Activated CD4-positive, alpha-beta T cell treated with anti-CD3 and anti-CD28 coated beads, Interleukin-2, amount 10 ng/mL, durations not matched to agents 7 days and 5 days (primary cell): Measurements from ENCODE around the gene TNFRSF12A. TPM values are rescaled to one million over a fixed set of nuclear protein-coding genes. Genes with fewer than 3 reads are reported as not detected.

ENCODE experiments used
- CTCF ChIA-PET: fragments of 350-600 bp; sonication (Branson Sonifier 250); formaldehyde crosslinking; loops from one replicate; lab custom pipeline; 2021; ENCODE audit warnings: antibody characterized with exemption; lab: Charles Lee
- POLR2A ChIA-PET: fragments of 350-600 bp; sonication (Branson Sonifier 250); formaldehyde crosslinking; loops from one replicate; lab custom pipeline; 2021; ENCODE audit warnings: antibody characterized with exemption; lab: Charles Lee
- DNase-seq: peaks from one replicate; pipeline ENCODE4 v3.0.0-alpha.2; 2020
- H3K27ac Mint-ChIP-seq: one replicate; pipeline ENCODE4 v1.8.0; 2021; ENCODE audit warnings: mild to moderate bottlenecking, moderate library complexity, mixed read lengths
- H3K27me3 Mint-ChIP-seq: one replicate; pipeline ENCODE4 v1.8.0; 2021; ENCODE audit warnings: mixed read lengths
- H3K36me3 Mint-ChIP-seq: one replicate; pipeline ENCODE4 v1.8.0; 2021; ENCODE audit warnings: low read depth, mixed read lengths
- H3K4me1 Mint-ChIP-seq: one replicate; pipeline ENCODE4 v1.8.0; 2021; ENCODE audit warnings: mixed read lengths
- H3K4me3 Mint-ChIP-seq: one replicate; pipeline ENCODE4 v1.8.0; 2021; ENCODE audit warnings: mild to moderate bottlenecking, moderate library complexity, mixed read lengths
- H3K9me3 Mint-ChIP-seq: one replicate; pipeline ENCODE4 v1.8.0; 2021; ENCODE audit warnings: mixed read lengths
- total RNA-seq, 2 experiments: library from RNA; stranded (reverse); gene quantifications; one replicate each; pipeline ENCODE4 v1.2.3, GENCODE V29; 2021

The TNFRSF12A gene
- 1 to 10 TPM; 1.8 to 2.1 TPM for total RNA-seq

GRCh38 chr16:3020247-3020603 lies at the start of gene TNFRSF12A:
TSS of gene TNFRSF12A (plus strand) at chr16:3020368. CDS start at chr16:3020398, 30 bp downstream.
- H3K4me1 Mint-ChIP-seq, result peaks cover 49% of the 10 kb centered on the region
- peak; percentile 66 for DNase-seq
- peak within 1 kb of the TSS; percentile 76 for H3K27ac Mint-ChIP-seq
- CTCF ChIA-PET, result interaction anchor here (0.6 to 8.0 kb wide), 9 partner anchors 10 to 154 kb away, joined by 3 to 90 read pairs (median 4); partner anchors contain the start of gene PAQR4
- peak within 1 kb of the TSS; percentile 84 for H3K4me3 Mint-ChIP-seq
- peaks cover 3% of the 10 kb centered on the region for H3K36me3 Mint-ChIP-seq
- POLR2A ChIA-PET, result interaction anchor here (1.0 kb wide), 1 partner anchor 8 kb away, joined by 3 read pairs; no protein-coding TSS in a partner anchor
- no peaks in the 10 kb centered on the region for H3K9me3 Mint-ChIP-seq
- H3K27me3 Mint-ChIP-seq, result peaks cover 14% of the 10 kb centered on the region

DNA sequence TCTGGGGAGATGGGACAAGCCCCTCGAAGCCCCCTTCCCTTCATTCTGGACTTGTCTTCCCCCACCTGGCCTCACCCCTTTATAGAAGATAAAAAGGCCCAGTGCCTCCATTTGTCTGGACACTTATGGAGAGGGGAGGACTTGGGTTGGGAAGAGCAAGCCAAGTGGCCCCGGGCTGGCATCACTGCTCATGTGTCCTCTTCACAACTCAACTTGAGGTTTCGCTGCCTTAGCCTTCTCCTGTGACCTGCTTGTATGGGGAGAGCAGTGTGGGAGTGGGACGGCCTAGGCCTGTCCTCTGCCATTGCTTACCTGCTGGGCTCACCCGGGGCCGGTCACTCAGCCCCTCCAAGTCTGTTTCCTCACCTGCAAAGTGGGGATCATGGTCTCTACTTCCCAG lies 49.6 kb upstream of the TNFRSF12A start:
- Mint-ChIP-seq H3K36me3 (peaks cover 16% of the 10 kb centered on the region), H3K4me3 (peak overlapping the region; percentile 76), H3K27ac (peak overlapping the region; percentile 50), H3K27me3 (peaks cover 8% of the 10 kb centered on the region), H3K9me3 (no peaks in the 10 kb centered on the region), H3K4me1 (peaks cover 32% of the 10 kb centered on the region)
- ChIA-PET POLR2A (interaction anchor here (1.2 kb wide), 1 partner anchor 10 kb away, joined by 5 read pairs; the partner anchor contains the start of gene PKMYT1), CTCF (interaction anchor here (0.6 to 1.9 kb wide), 7 partner anchors 8 to 88 kb away, joined by 3 to 19 read pairs (median 3); partner anchors contain the start of gene PKMYT1)
- DNase-seq, result no peak

- DNase-seq, result no peak
- ChIA-PET POLR2A (no interaction called here), CTCF (no interaction called here)
- H3K4me3 Mint-ChIP-seq, result peak overlapping the region; percentile 76
- H3K9me3 Mint-ChIP-seq, result no peaks in the 10 kb centered on the region
- H3K27ac Mint-ChIP-seq, result peak overlapping the region; percentile 50
- H3K27me3 Mint-ChIP-seq, result peaks cover 8% of the 10 kb centered on the region
- peaks cover 28% of the 10 kb centered on the region for H3K4me1 Mint-ChIP-seq
- H3K36me3 Mint-ChIP-seq, result peaks cover 16% of the 10 kb centered on the region
These were observed 48.8 kb upstream of the TNFRSF12A start for GRCh38 chr16:2971134-2971984.

GRCh38 chr16:2971985-2972784 lies 48.0 kb upstream of the TNFRSF12A start:
- POLR2A ChIA-PET, result no interaction called here
- no peaks in the 10 kb centered on the region for H3K9me3 Mint-ChIP-seq
- H3K27me3 Mint-ChIP-seq, result peaks cover 8% of the 10 kb centered on the region
- peaks cover 16% of the 10 kb centered on the region for H3K36me3 Mint-ChIP-seq
- peak overlapping the region; percentile 22 for H3K4me3 Mint-ChIP-seq
- DNase-seq, result no peak
- CTCF ChIA-PET, result interaction anchor here (0.7 kb wide), 1 partner anchor 10 kb away, joined by 3 read pairs; no protein-coding TSS in a partner anchor
- H3K4me1 Mint-ChIP-seq, result peaks cover 32% of the 10 kb centered on the region
- peak overlapping the region; percentile 19 for H3K27ac Mint-ChIP-seq

GRCh38 chr16:2973093-2973492 lies 47.1 kb upstream of the TNFRSF12A start:
- POLR2A ChIA-PET, result no interaction called here
- Mint-ChIP-seq H3K4me3 (no peak overlapping the region), H3K4me1 (peaks cover 38% of the 10 kb centered on the region), H3K36me3 (peaks cover 19% of the 10 kb centered on the region), H3K9me3 (no peaks in the 10 kb centered on the region), H3K27me3 (peaks cover 5% of the 10 kb centered on the region), H3K27ac (no peak overlapping the region)
- DNase-seq, result no peak
- CTCF ChIA-PET, result interaction anchor here (0.7 to 1.3 kb wide), 2 partner anchors 10 to 11 kb away, joined by 3 read pairs; no protein-coding TSS in a partner anchor

GRCh38 chr16:2973605-2974318 lies 46.4 kb upstream of the TNFRSF12A start:
- CTCF ChIA-PET, result interaction anchor here (1.3 kb wide), 2 partner anchors 9 to 46 kb away, joined by 3 read pairs; no protein-coding TSS in a partner anchor
- no peaks in the 10 kb centered on the region for H3K27me3 Mint-ChIP-seq
- no peak for DNase-seq
- peaks cover 35% of the 10 kb centered on the region for H3K4me1 Mint-ChIP-seq
- POLR2A ChIA-PET, result no interaction called here
- no peak overlapping the region for H3K27ac Mint-ChIP-seq
- no peak overlapping the region for H3K4me3 Mint-ChIP-seq
- no peaks in the 10 kb centered on the region for H3K9me3 Mint-ChIP-seq
- H3K36me3 Mint-ChIP-seq, result peaks cover 21% of the 10 kb centered on the region

GRCh38 chr16:2974319-2975056 lies 45.7 kb upstream of the TNFRSF12A start:
- Mint-ChIP-seq H3K4me3 (no peak overlapping the region), H3K4me1 (peaks cover 38% of the 10 kb centered on the region), H3K9me3 (no peaks in the 10 kb centered on the region), H3K27me3 (no peaks in the 10 kb centered on the region), H3K36me3 (peaks cover 21% of the 10 kb centered on the region), H3K27ac (no peak overlapping the region)
- ChIA-PET CTCF (interaction anchor here (1.1 to 1.5 kb wide), 5 partner anchors 8 to 54 kb away, joined by 3 to 4 read pairs (median 3); a partner anchor contains a TSS), POLR2A (no interaction called here)
- no peak for DNase-seq

- peaks cover 21% of the 10 kb centered on the region for H3K36me3 Mint-ChIP-seq
- ChIA-PET POLR2A (no interaction called here), CTCF (interaction anchor here (1.0 to 1.5 kb wide), 5 partner anchors 12 to 154 kb away, joined by 3 to 4 read pairs (median 3); a partner anchor contains a TSS)
- H3K27ac Mint-ChIP-seq, result no peak overlapping the region
- no peak overlapping the region for H3K4me3 Mint-ChIP-seq
- no peaks in the 10 kb centered on the region for H3K9me3 Mint-ChIP-seq
- H3K4me1 Mint-ChIP-seq, result peaks cover 36% of the 10 kb centered on the region
- DNase-seq, result no peak
- no peaks in the 10 kb centered on the region for H3K27me3 Mint-ChIP-seq
These were observed 44.9 kb upstream of the TNFRSF12A start for GRCh38 chr16:2975161-2975795.

- H3K4me1 Mint-ChIP-seq, result peaks cover 33% of the 10 kb centered on the region
- ChIA-PET CTCF (interaction anchor here (0.6 to 1.5 kb wide), 4 partner anchors 12 to 656 kb away, joined by 3 to 4 read pairs (median 3); a partner anchor contains a TSS), POLR2A (no interaction called here)
- DNase-seq, result no peak
- no peaks in the 10 kb centered on the region for H3K9me3 Mint-ChIP-seq
- no peaks in the 10 kb centered on the region for H3K27me3 Mint-ChIP-seq
- H3K4me3 Mint-ChIP-seq, result no peak overlapping the region
- H3K36me3 Mint-ChIP-seq, result peaks cover 17% of the 10 kb centered on the region
- no peak overlapping the region for H3K27ac Mint-ChIP-seq
These were observed 44.0 kb upstream of the TNFRSF12A start for GRCh38 chr16:2976201-2976600.

- Mint-ChIP-seq H3K36me3 (peaks cover 17% of the 10 kb centered on the region), H3K9me3 (no peaks in the 10 kb centered on the region), H3K27me3 (no peaks in the 10 kb centered on the region), H3K4me3 (no peak overlapping the region), H3K27ac (no peak overlapping the region), H3K4me1 (peaks cover 37% of the 10 kb centered on the region)
- no peak for DNase-seq
- POLR2A ChIA-PET, result no interaction called here
- CTCF ChIA-PET, result interaction anchor here (0.6 to 1.4 kb wide), 4 partner anchors 62 to 656 kb away, joined by 3 read pairs; no protein-coding TSS in a partner anchor
These were observed 43.5 kb upstream of the TNFRSF12A start for GRCh38 chr16:2976673-2977072.

GRCh38 chr16:2977440-2977839 lies 42.7 kb upstream of the TNFRSF12A start:
- ChIA-PET CTCF (interaction anchor here (0.7 to 4.2 kb wide), 5 partner anchors 8 to 66 kb away, joined by 3 to 19 read pairs (median 3); partner anchors contain the start of gene PAQR4), POLR2A (no interaction called here)
- H3K4me1 Mint-ChIP-seq, result peaks cover 39% of the 10 kb centered on the region
- H3K4me3 Mint-ChIP-seq, result no peak overlapping the region
- H3K9me3 Mint-ChIP-seq, result no peaks in the 10 kb centered on the region
- DNase-seq, result no peak
- H3K36me3 Mint-ChIP-seq, result peaks cover 10% of the 10 kb centered on the region
- no peaks in the 10 kb centered on the region for H3K27me3 Mint-ChIP-seq
- H3K27ac Mint-ChIP-seq, result no peak overlapping the region
